ENCODE data around the gene ROR2.
"Not testable (repeated sequence)": the region's sequence is repeated elsewhere in the genome, so short reads cannot be mapped to it uniquely, and the experiment has no call there.

The ROR2 gene

DNA sequence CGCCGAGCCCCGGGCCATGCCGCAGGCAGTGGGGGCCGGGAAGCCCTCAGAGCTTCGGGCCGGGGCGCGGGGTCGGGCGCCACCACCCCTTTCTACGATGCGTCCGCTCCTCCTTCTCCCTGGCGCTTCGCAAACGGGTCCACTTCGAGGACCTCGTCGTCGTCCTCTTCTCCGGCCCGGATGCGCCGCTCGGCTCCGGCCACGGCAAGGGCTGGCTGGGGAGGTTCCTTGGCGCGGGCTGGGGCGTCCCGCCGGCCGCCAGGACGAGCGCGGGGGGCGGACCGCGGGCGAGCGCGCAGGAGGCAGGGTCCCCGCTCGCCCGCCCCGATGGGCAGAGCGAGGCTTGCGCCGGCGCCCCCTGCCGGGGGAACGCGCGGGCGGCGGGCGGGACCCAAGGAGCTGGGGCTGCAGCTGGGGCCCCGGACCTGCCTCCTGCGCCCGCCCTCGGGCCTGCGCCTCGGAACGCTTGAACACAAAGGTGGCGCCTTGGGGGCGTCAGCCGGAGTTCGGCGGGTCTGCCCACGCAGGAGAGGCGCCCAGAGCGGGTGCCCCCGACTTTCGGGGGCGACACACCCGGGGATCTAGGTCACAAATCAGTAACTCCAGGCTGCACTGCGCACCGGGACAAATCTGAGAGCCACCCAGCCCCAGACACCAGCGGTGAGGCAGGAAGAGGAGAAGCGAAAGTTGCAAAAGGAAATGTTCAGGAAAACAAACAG is at the start of gene ROR2:
Gene ROR2, minus strand, starts transcription at position 283 of the 719 bp plus-strand sequence.
- WGBS (ENCODE audit: insufficient coverage, insufficient read length) = no CpG with 5 or more reads among the region's 81 CpGs
- Histone ChIP-seq H3K27me3 (ENCODE audit: control insufficient read depth, insufficient read depth, low read length) (peaks cover 10% of the 10 kb centered on the region; the same call in 1 of the 2 replicates), H3K9me3 (ENCODE audit: control insufficient read depth, insufficient read depth, low read length) (no peaks in the 10 kb centered on the region), H3K4me3 (ENCODE audit: low read length) (peak within 1 kb of the TSS; percentile 43; the same call in 1 of the 2 replicates), H3K4me1 (ENCODE audit: control insufficient read depth, insufficient read depth, low read length) (peaks cover 1% of the 10 kb centered on the region; the same call in 1 of the 2 replicates), H3K27ac (ENCODE audit: low read length) (no peak within 1 kb of the TSS), H3K36me3 (ENCODE audit: control insufficient read depth, insufficient read depth, low read length) (no peaks in the 10 kb centered on the region)
- DNase-seq (ENCODE audit: low read depth, low spot score) = no peak

- WGBS (ENCODE audit: insufficient coverage, insufficient read length) = no CpG with 5 or more reads among the region's 8 CpGs
- no peak for DNase-seq (ENCODE audit: low read depth, low spot score)
- H3K9me3 ChIP-seq (ENCODE audit: control insufficient read depth, insufficient read depth, low read length) = no peaks in the 10 kb centered on the region
Observed at GRCh38 chr9:91995000-91995655, 45.1 kb upstream of the ROR2 start.

DNA sequence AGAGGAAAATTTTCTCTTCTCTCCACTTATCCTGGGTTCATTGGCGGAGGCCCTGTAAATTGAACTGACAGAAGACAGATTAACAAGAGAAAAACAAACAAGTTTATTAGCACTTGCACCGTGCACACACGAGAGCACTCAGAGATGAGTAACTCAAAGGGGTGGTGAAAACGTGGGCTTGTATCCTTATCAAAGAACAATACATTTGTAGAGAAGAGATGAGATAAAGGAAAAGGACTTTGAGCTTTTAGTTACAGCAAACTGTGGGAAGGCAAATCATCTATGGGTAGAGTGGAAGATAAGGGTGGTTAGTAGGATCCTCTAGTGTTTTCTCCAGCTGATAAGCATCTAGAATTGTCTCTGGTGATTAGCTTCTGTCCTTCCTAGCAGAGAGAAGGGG is 44.4 kb upstream of the ROR2 start:
- DNase-seq (ENCODE audit: low read depth, low spot score) = no peak

More at GRCh38 chr9:91995000-91995655, 45.1 kb upstream of the ROR2 start:
- Histone ChIP-seq H3K27me3 (ENCODE audit: control insufficient read depth, insufficient read depth, low read length) (no peaks in the 10 kb centered on the region), H3K4me1 (ENCODE audit: control insufficient read depth, insufficient read depth, low read length) (no peaks in the 10 kb centered on the region), H3K36me3 (ENCODE audit: control insufficient read depth, insufficient read depth, low read length) (no peaks in the 10 kb centered on the region), H3K4me3 (ENCODE audit: low read length) (no peak overlapping the region), H3K27ac (ENCODE audit: low read length) (no peak overlapping the region)

GRCh38 chr9:91992461-91993041 is 42.5 kb upstream of the ROR2 start:
- Histone ChIP-seq H3K27me3 (ENCODE audit: control insufficient read depth, insufficient read depth, low read length) (no peaks in the 10 kb centered on the region), H3K4me1 (ENCODE audit: control insufficient read depth, insufficient read depth, low read length) (no peaks in the 10 kb centered on the region), H3K36me3 (ENCODE audit: control insufficient read depth, insufficient read depth, low read length) (no peaks in the 10 kb centered on the region), H3K9me3 (ENCODE audit: control insufficient read depth, insufficient read depth, low read length) (no peaks in the 10 kb centered on the region), H3K4me3 (ENCODE audit: low read length) (no peak overlapping the region), H3K27ac (ENCODE audit: low read length) (no peak overlapping the region)
- no peak for DNase-seq (ENCODE audit: low read depth, low spot score)
- WGBS (ENCODE audit: insufficient coverage, insufficient read length) = no CpG with 5 or more reads among the region's 12 CpGs

More for the DNA sequence above, 44.4 kb upstream of the ROR2 start:
- no peak overlapping the region for H3K4me3 ChIP-seq (ENCODE audit: low read length)
- H3K36me3 ChIP-seq (ENCODE audit: control insufficient read depth, insufficient read depth, low read length) = no peaks in the 10 kb centered on the region
- WGBS (ENCODE audit: insufficient coverage, insufficient read length) = no CpG with 5 or more reads among the region's 4 CpGs
- H3K27me3 ChIP-seq (ENCODE audit: control insufficient read depth, insufficient read depth, low read length) = no peaks in the 10 kb centered on the region
- no peak overlapping the region for H3K27ac ChIP-seq (ENCODE audit: low read length)
- no peaks in the 10 kb centered on the region for H3K9me3 ChIP-seq (ENCODE audit: control insufficient read depth, insufficient read depth, low read length)
- no peaks in the 10 kb centered on the region for H3K4me1 ChIP-seq (ENCODE audit: control insufficient read depth, insufficient read depth, low read length)

DNA sequence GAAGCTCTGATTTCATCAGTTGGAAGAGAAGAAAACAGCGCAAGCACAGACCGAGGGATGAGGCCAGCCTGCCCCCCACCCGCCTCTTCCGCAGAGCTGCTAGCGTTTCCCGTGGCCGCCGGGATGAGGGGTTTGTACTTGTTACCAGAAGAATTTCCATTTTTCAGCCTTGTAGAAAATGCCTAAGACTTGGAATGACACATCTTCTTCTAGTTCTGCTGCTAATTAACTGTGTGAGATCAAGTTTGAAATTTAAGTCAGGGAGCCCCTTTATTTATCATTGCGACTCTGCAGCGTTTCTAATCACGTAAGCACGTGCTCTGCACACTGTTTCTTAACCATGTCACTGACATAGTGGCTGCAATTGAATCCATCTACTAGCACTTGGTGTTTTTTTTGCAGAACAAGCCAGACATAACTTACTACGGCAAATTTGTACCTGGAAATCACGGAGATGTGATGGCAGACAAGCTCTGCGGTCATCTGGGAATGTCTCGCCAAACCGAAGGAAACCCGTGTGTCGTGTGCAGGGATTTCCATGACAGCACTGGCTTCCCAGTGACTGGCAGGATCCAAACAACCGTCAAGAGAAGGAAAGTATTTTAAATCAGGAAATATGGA is 41.8 kb upstream of the ROR2 start:
- no peak for DNase-seq (ENCODE audit: low read depth, low spot score)
- WGBS (ENCODE audit: insufficient coverage, insufficient read length) = no CpG with 5 or more reads among the region's 20 CpGs
- H3K27ac ChIP-seq (ENCODE audit: low read length) = no peak overlapping the region
- no peaks in the 10 kb centered on the region for H3K4me1 ChIP-seq (ENCODE audit: control insufficient read depth, insufficient read depth, low read length)
- no peaks in the 10 kb centered on the region for H3K27me3 ChIP-seq (ENCODE audit: control insufficient read depth, insufficient read depth, low read length)
- no peak overlapping the region for H3K4me3 ChIP-seq (ENCODE audit: low read length)
- no peaks in the 10 kb centered on the region for H3K9me3 ChIP-seq (ENCODE audit: control insufficient read depth, insufficient read depth, low read length)
- no peaks in the 10 kb centered on the region for H3K36me3 ChIP-seq (ENCODE audit: control insufficient read depth, insufficient read depth, low read length)

GRCh38 chr9:91986248-91986647 is 36.2 kb upstream of the ROR2 start:
- no peaks in the 10 kb centered on the region for H3K27me3 ChIP-seq (ENCODE audit: control insufficient read depth, insufficient read depth, low read length)
- H3K4me3 ChIP-seq (ENCODE audit: low read length) = no peak overlapping the region
- DNase-seq (ENCODE audit: low read depth, low spot score) = no peak
- no CpG with 5 or more reads among the region's 2 CpGs for whole genome bisulfite sequencing (ENCODE audit: insufficient coverage, insufficient read length)
- H3K27ac ChIP-seq (ENCODE audit: low read length) = no peak overlapping the region
- no peaks in the 10 kb centered on the region for H3K4me1 ChIP-seq (ENCODE audit: control insufficient read depth, insufficient read depth, low read length)
- H3K9me3 ChIP-seq (ENCODE audit: control insufficient read depth, insufficient read depth, low read length) = no peaks in the 10 kb centered on the region; the same call in 1 of the 2 replicates
- no peaks in the 10 kb centered on the region for H3K36me3 ChIP-seq (ENCODE audit: control insufficient read depth, insufficient read depth, low read length)

DNA sequence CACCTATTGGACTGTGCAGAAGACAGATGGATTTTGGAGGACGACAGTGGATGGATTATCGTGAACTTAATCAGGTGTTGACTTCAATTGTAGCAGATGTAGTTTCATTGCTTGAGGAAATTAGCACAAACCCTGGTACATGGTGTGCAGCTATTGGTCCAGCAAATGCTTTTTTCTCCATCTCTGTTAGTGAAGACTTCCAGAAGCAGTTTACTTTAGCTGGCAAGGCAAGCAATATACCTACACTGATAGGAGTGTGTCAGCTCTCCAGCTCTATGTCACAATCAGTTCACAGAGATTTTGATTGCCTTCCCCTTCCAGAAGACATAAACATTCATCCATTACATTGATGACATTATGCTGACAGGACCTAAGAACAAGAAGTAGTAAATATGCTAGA is 35.7 kb upstream of the ROR2 start:
- no peak overlapping the region for H3K4me3 ChIP-seq (ENCODE audit: low read length)
- H3K4me1 ChIP-seq (ENCODE audit: control insufficient read depth, insufficient read depth, low read length) = no peaks in the 10 kb centered on the region
- no peaks in the 10 kb centered on the region for H3K27me3 ChIP-seq (ENCODE audit: control insufficient read depth, insufficient read depth, low read length)
- DNase-seq (ENCODE audit: low read depth, low spot score) = no peak
- no peak overlapping the region for H3K27ac ChIP-seq (ENCODE audit: low read length)
- WGBS (ENCODE audit: insufficient coverage, insufficient read length) = no CpG with 5 or more reads among the region's 2 CpGs
- H3K36me3 ChIP-seq (ENCODE audit: control insufficient read depth, insufficient read depth, low read length) = no peaks in the 10 kb centered on the region
- H3K9me3 ChIP-seq (ENCODE audit: control insufficient read depth, insufficient read depth, low read length) = no peaks in the 10 kb centered on the region; the same call in 1 of the 2 replicates

- peak; percentile 41 for DNase-seq (ENCODE audit: low read depth, low spot score)
- no peaks in the 10 kb centered on the region for H3K36me3 ChIP-seq (ENCODE audit: control insufficient read depth, insufficient read depth, low read length)
- no peak overlapping the region for H3K27ac ChIP-seq (ENCODE audit: low read length)
- H3K27me3 ChIP-seq (ENCODE audit: control insufficient read depth, insufficient read depth, low read length) = no peaks in the 10 kb centered on the region
- no CpG with 5 or more reads among the region's 6 CpGs for WGBS (ENCODE audit: insufficient coverage, insufficient read length)
- no peaks in the 10 kb centered on the region for H3K4me1 ChIP-seq (ENCODE audit: control insufficient read depth, insufficient read depth, low read length)
- H3K4me3 ChIP-seq (ENCODE audit: low read length) = no peak overlapping the region
- H3K9me3 ChIP-seq (ENCODE audit: control insufficient read depth, insufficient read depth, low read length) = no peaks in the 10 kb centered on the region; the same call in 1 of the 2 replicates
Observed at GRCh38 chr9:91978740-91979414, 28.8 kb upstream of the ROR2 start.

GRCh38 chr9:91975254-91975653 is 25.2 kb upstream of the ROR2 start:
- H3K36me3 ChIP-seq (ENCODE audit: control insufficient read depth, insufficient read depth, low read length); H3K4me1 ChIP-seq (ENCODE audit: control insufficient read depth, insufficient read depth, low read length); H3K27ac ChIP-seq (ENCODE audit: low read length); H3K27me3 ChIP-seq (ENCODE audit: control insufficient read depth, insufficient read depth, low read length); H3K4me3 ChIP-seq (ENCODE audit: low read length); H3K9me3 ChIP-seq (ENCODE audit: control insufficient read depth, insufficient read depth, low read length); DNase-seq (ENCODE audit: low read depth, low spot score): not testable (repeated sequence)
- WGBS (ENCODE audit: insufficient coverage, insufficient read length) = no CpG with 5 or more reads among the region's 2 CpGs

DNA sequence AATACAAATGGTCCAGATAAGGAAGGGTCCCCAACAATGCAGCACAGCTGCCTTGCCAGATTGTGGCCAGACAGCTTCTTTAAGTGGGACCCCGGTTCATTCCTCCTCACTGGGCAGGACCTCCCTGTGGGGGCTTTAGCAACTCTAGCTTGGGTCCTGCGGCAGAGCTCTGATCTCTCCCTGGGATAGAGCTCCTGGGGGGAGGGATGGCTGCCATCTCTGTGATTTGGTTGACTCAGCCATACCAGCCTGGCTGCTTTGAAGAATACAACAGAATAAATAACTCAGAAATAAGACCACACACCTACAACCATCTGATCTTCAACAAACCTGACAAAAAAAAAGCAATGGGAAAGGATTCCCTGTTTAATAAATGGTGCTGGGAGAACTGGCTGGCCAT is 22.7 kb upstream of the ROR2 start:
- Histone ChIP-seq H3K27me3 (ENCODE audit: control insufficient read depth, insufficient read depth, low read length) (no peaks in the 10 kb centered on the region), H3K27ac (ENCODE audit: low read length) (no peak overlapping the region), H3K36me3 (ENCODE audit: control insufficient read depth, insufficient read depth, low read length) (no peaks in the 10 kb centered on the region), H3K4me1 (ENCODE audit: control insufficient read depth, insufficient read depth, low read length) (no peaks in the 10 kb centered on the region), H3K9me3 (ENCODE audit: control insufficient read depth, insufficient read depth, low read length) (no peaks in the 10 kb centered on the region), H3K4me3 (ENCODE audit: low read length) (no peak overlapping the region)
- WGBS (ENCODE audit: insufficient coverage, insufficient read length) = no CpG with 5 or more reads among the region's 2 CpGs
- no peak for DNase-seq (ENCODE audit: low read depth, low spot score)

Data from iPS DF 6.9 (cell line).